Right lobe of liver (tissue), 6 donors: Measurements from ENCODE around the gene STH. TPM values are rescaled to one million over a fixed set of nuclear protein-coding genes. Genes with fewer than 3 reads are reported as not detected.
"Not testable (repeated sequence)": the region's sequence is repeated elsewhere in the genome, so short reads cannot be mapped to it uniquely, and the experiment has no call there.

Experiments used
- ATAC-seq, 4 donors: fragments of 200-7000 bp; cut with Tn5 transposase; one replicate each; pipeline ENCODE4 v1.9.1; 2020; ENCODE audit warnings: mild to moderate bottlenecking in 4 of 4, moderate library complexity in 4 of 4
- DNase-seq, 3 donors: peaks; one replicate each; pipeline ENCODE4 v3.0.0-alpha.2; 2020
- H3K27ac ChIP-seq, 3 donors: fragments of 200-600 bp; one replicate each; pipeline ENCODE4 v1.8.0; 2022
- H3K27me3 ChIP-seq, 2 donors: fragments of 200-600 bp; one replicate each; pipeline ENCODE4 v1.8.0; 2022
- H3K36me3 ChIP-seq, 4 donors: fragments of 200-600 bp; sonication (generic) in 1 of 4; one replicate each; pipeline versions ENCODE4 v1.5.1 to v1.8.0; 2017 to 2022; ENCODE audit warnings: control low read depth in 1 of 4
- H3K4me1 ChIP-seq, 4 donors: fragments of 200-600 bp; sonication (generic) in 1 of 4; one replicate each; pipeline versions ENCODE4 v1.5.1 to v1.8.0; 2017 to 2022; ENCODE audit warnings: control low read depth in 1 of 4
- H3K4me3 ChIP-seq, 3 donors: fragments of 200-600 bp; one replicate each; pipeline ENCODE4 v1.8.0; 2022
- H3K9me3 ChIP-seq, 4 donors: fragments of 200-600 bp; sonication (generic) in 1 of 4; one replicate each; pipeline versions ENCODE4 v1.5.1 to v1.8.0; 2017 to 2022; ENCODE audit warnings: control low read depth in 1 of 4
- POLR2A ChIP-seq: fragments of 450-650 bp; IDR thresholded peaks from one replicate; pipeline ENCODE4 v1.6.1; 2017; ENCODE audit warnings: antibody characterized with exemption, mild to moderate bottlenecking
- WGBS: methylation state at CpG from one replicate; pipeline ENCODE4 v1.1.6; 2018; ENCODE audit warnings: low coverage, low lambda C conversion rate; ENCODE audit not compliant: insufficient coverage; ENCODE audit errors: missing lambda C conversion rate; 5-methylcytosine and 5-hydroxymethylcytosine counted together
- intact Hi-C, 2 donors: fragments of 100-400 bp; cut with DNase I; formaldehyde crosslinking; loops; one replicate each; pipeline versions ENCODE4 v1.11.2 to v1.14.1; 2022
- total RNA-seq, 6 experiments: library from RNA; depleted of rRNA in 2 of 6; stranded (reverse); fragments of >200 nt in 2 of 6; fragmentation: NEBNext Ultra II Directional in 3 of 6; extraction: Animal tissue kit (Norgen Biotek cat#: 25700) in 3 of 6; gene quantifications; one replicate each; pipeline versions ENCODE4 v1.1.0 to v1.2.4, GENCODE V29; 2016 to 2023
- TF ChIP-seq, protein P1 (sequence below), 4 donors: fragments of 200-600 bp in 3 of 4; fragments of 450-650 bp in 1 of 4; IDR thresholded peaks; one replicate each; pipeline versions ENCODE4 v1.5.1 to v1.8.0; 2016 to 2022; ENCODE audit warnings: antibody characterized with exemption in 4 of 4, mild to moderate bottlenecking in 2 of 4
- donor health status: DM: no; HTN: yes; CAD: no.
- donor health status: DM: no; HTN: no; CAD: no.
- donor health status: DM: no; HTN: no; CAD: no.
- donor health status: DM: no; HTN: yes; CAD: no.
- donor health status: DM: no; HTN: yes; CAD: no.

STH gene
- total RNA-seq, 6 experiments from 2014 or later = not detected

DNA sequence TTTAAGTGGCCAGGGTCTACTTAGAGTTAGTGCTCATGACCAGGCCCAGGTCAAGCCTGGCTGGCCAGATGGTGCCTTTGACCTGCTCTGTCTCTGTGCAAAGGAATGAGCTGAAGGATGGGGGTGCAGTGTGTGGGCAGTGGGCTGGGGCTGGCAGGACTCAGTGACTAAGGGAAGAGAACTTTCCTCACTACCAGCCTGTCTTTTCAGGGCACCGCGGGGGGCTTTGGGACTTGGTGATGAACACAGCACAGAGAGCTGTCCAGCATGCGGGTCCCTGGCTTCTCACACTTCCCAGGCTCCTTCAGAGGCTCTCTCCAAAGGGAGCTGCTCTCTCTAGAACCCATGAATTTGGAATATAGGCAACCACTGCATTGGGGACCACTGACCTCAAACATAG, 43.0 kb upstream of the STH start:
- H3K36me3 ChIP-seq = no peaks in the 10 kb centered on the region
- no peaks in the 10 kb centered on the region for H3K9me3 ChIP-seq
- no CpG with 5 or more reads among the region's 3 CpGs for WGBS
- no peaks in the 10 kb centered on the region for H3K4me1 ChIP-seq
- intact Hi-C loops = no loop called here
- DNase-seq (no peak), ATAC-seq (no peak)
- H3K4me3 ChIP-seq = no peak overlapping the region
- H3K27ac ChIP-seq = no peak overlapping the region
- TF ChIP-seq, protein P1, sequence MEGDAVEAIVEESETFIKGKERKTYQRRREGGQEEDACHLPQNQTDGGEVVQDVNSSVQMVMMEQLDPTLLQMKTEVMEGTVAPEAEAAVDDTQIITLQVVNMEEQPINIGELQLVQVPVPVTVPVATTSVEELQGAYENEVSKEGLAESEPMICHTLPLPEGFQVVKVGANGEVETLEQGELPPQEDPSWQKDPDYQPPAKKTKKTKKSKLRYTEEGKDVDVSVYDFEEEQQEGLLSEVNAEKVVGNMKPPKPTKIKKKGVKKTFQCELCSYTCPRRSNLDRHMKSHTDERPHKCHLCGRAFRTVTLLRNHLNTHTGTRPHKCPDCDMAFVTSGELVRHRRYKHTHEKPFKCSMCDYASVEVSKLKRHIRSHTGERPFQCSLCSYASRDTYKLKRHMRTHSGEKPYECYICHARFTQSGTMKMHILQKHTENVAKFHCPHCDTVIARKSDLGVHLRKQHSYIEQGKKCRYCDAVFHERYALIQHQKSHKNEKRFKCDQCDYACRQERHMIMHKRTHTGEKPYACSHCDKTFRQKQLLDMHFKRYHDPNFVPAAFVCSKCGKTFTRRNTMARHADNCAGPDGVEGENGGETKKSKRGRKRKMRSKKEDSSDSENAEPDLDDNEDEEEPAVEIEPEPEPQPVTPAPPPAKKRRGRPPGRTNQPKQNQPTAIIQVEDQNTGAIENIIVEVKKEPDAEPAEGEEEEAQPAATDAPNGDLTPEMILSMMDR (IDR thresholded peaks at IDR 0.05) = no peak
- no peak for TF ChIP-seq POLR2A
- no peaks in the 10 kb centered on the region for H3K27me3 ChIP-seq

DNA sequence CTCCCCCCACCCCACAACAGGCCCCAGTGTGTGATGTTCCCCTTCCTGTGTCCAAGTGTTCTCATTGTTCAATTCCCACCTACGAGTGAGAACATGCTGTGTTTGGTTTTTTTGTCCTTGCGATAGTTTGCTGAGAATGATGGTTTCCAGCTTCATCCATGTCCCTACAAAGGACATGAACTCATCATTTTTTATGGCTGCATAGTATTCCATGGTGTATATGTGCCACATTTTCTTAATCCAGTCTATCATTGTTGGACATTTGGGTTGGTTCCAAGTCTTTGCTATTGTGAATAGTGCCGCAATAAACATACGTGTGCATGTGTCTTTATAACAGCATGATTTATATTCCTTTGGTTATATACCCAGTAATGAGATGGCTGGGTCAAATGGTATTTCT, 42.3 kb upstream of the STH start:
- ATAC-seq, H3K4me3 ChIP-seq, H3K9me3 ChIP-seq, H3K27me3 ChIP-seq, DNase-seq, H3K4me1 ChIP-seq, intact Hi-C loops, H3K27ac ChIP-seq, H3K36me3 ChIP-seq: not testable (repeated sequence)
- WGBS = 93% methylated on average over 4 of the region's 4 CpGs

DNA sequence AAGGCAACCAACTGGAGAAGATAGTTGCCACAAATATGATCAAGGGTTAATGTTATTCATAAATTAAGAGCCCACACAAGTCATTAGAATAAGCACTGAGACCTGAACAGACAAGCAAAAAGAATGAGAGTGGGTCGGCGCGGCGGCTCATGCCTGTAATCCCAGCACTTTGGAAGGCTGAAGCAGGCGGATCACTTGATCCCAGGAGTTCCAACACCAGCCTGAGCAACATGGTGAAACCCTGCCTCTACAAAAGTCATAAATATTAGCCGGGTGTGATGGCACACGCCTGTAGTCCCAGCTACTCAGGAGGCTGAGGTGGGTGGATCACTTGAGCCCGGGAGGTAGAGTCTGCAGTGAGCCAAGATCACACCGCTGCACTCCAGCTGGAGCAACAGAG, 40.7 kb upstream of the STH start:
- H3K36me3 ChIP-seq = no peaks in the 10 kb centered on the region
- 60% methylated on average over 1 of the region's 9 CpGs for WGBS
- no peaks in the 10 kb centered on the region for H3K4me1 ChIP-seq
- H3K27me3 ChIP-seq = no peaks in the 10 kb centered on the region
- H3K9me3 ChIP-seq = no peaks in the 10 kb centered on the region
- H3K27ac ChIP-seq = no peak overlapping the region
- no peak overlapping the region for H3K4me3 ChIP-seq
- intact Hi-C loops = no loop called here
- TF ChIP-seq, protein P1 (IDR thresholded peaks at IDR 0.05) = no peak
- TF ChIP-seq POLR2A = no peak
- no peak for DNase-seq
- ATAC-seq = no peak

DNA sequence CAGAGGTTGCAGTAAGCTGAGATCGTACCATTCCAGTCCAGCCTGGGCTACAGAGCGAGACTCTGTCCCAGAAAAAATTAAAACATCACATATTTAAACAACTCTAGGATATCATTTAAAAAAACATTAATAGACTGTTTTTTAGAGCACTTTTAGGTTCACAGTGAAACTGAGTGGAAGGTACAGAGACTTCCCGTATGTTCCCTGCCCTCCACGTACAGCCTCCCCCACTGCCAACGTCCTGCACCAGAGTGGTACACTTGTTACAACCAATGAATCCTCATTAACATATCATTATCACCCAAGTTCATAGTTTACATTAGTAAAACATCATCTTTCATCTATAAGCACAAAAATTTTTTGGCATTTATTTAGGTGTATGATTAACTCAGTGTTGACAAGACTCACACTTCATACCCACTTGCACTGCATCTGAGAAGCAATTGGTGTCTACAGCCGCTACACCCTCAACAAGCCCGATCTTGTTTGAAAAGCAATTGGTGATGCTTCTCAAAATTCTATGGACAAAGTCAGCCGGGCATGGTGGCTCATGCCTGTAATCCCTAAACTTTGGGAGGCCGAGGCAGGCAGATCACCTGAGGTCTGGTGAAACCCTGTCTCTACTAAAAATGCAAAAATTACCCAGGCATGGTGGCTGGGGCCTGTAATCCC, 39.9 kb upstream of the STH start:
- Histone ChIP-seq H3K9me3 (no peaks in the 10 kb centered on the region), H3K27me3 (no peaks in the 10 kb centered on the region), H3K4me1 (no peaks in the 10 kb centered on the region), H3K27ac (no peak overlapping the region), H3K36me3 (no peaks in the 10 kb centered on the region), H3K4me3 (no peak overlapping the region)
- DNase-seq = peak in 1 of 3 donors; percentile 23
- no peak for ATAC-seq
- intact Hi-C loops = no loop called here
- WGBS = 85% methylated on average over 9 of the region's 9 CpGs
- TF ChIP-seq POLR2A = no peak
- TF ChIP-seq, protein P1 (IDR thresholded peaks at IDR 0.05) = no peak

DNA sequence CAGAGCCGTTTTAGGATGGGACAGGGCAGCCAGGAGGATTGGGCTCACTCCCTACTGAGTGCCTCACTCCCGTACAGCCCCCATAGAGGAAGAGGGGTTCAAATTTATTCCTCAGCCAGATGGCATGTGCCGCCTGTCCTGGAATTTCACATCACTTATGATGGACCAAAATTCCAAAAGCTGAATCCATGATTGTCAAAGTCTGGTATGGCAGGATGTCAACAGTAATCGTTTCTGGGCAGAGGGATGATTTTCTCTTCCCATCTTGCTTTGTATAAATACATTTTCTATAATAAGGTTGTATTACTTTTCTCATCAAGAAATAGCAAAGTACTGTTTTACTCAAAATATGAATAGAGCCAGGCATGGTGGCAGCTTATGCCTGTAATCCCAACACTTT, 38.7 kb upstream of the STH start:
- H3K27ac ChIP-seq = no peak overlapping the region
- no peaks in the 10 kb centered on the region for H3K36me3 ChIP-seq
- H3K4me3 ChIP-seq = no peak overlapping the region
- no peaks in the 10 kb centered on the region for H3K4me1 ChIP-seq
- ATAC-seq (no peak), DNase-seq (no peak)
- 66% methylated on average over 3 of the region's 4 CpGs for WGBS
- intact Hi-C loops = no loop called here
- H3K27me3 ChIP-seq = no peaks in the 10 kb centered on the region
- TF ChIP-seq, protein P1 (IDR thresholded peaks at IDR 0.05) = no peak
- TF ChIP-seq POLR2A = no peak
- H3K9me3 ChIP-seq = no peaks in the 10 kb centered on the region
